ENCODE results near the gene SLFN11.

Gene SLFN11

DNA sequence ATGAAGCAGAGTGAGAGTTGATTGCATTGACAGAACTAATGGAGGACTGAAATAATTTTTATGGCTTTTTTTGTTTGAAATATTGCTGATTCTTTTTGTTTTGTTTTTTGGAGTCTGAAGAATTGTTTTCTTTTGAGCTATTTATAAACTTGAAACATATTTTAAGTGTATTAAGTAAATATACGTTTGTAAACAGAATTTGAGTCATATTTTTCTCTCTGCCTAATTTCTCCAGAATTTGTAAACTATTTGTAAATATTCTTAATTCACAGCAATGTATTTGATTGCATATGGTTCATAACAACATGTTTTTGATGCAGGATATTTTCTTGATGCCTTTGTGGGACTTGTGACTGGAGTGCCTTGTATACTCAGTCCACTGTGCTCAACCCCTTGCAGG lies 50.7 kb downstream of the SLFN11 start:
- TF ChIP-seq POLR2AphosphoS5 (IDR thresholded peaks at IDR 0.05; ENCODE audit: low read depth, low read length) = no peak
- TF ChIP-seq TAF1 (IDR thresholded peaks at IDR 0.05; ENCODE audit: borderline replicate concordance, insufficient read depth, low read length) = no peak
- TF ChIP-seq SIN3A (IDR thresholded peaks at IDR 0.05; ENCODE audit: borderline replicate concordance, insufficient read depth, low read length) = no peak
- TF ChIP-seq, protein P1, sequence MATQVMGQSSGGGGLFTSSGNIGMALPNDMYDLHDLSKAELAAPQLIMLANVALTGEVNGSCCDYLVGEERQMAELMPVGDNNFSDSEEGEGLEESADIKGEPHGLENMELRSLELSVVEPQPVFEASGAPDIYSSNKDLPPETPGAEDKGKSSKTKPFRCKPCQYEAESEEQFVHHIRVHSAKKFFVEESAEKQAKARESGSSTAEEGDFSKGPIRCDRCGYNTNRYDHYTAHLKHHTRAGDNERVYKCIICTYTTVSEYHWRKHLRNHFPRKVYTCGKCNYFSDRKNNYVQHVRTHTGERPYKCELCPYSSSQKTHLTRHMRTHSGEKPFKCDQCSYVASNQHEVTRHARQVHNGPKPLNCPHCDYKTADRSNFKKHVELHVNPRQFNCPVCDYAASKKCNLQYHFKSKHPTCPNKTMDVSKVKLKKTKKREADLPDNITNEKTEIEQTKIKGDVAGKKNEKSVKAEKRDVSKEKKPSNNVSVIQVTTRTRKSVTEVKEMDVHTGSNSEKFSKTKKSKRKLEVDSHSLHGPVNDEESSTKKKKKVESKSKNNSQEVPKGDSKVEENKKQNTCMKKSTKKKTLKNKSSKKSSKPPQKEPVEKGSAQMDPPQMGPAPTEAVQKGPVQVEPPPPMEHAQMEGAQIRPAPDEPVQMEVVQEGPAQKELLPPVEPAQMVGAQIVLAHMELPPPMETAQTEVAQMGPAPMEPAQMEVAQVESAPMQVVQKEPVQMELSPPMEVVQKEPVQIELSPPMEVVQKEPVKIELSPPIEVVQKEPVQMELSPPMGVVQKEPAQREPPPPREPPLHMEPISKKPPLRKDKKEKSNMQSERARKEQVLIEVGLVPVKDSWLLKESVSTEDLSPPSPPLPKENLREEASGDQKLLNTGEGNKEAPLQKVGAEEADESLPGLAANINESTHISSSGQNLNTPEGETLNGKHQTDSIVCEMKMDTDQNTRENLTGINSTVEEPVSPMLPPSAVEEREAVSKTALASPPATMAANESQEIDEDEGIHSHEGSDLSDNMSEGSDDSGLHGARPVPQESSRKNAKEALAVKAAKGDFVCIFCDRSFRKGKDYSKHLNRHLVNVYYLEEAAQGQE (IDR thresholded peaks at IDR 0.05; ENCODE audit: insufficient read depth in 1 of 2, low read depth in 2 of 2, low read length in 2 of 2) = no peak
- no peak for TF ChIP-seq FOXP2 (optimal IDR thresholded peaks at IDR 0.05; ENCODE audit: borderline replicate concordance, extremely low read depth, extremely low read length, insufficient read depth)

DNA sequence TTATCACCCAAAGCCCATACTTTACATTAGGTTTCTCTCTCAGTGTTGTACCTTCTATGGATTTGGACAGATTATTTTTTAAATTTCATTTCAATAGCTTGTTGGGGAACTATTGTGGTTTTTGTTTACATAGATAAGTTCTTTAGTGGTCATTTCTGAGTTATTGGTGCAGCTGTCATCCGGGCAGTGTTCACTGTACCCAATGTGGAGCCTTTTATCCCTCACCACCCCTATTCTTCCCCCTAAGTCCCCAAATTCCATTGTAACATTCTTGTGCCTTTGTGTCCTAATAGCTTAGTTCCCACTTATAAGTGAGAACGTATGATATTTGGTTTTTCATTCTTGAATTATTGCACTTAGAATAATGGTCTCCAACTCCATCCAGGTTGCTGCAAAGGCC lies 57.5 kb downstream of the SLFN11 start:
- no peak for TF ChIP-seq FOXP2 (optimal IDR thresholded peaks at IDR 0.05; ENCODE audit: borderline replicate concordance, extremely low read depth, extremely low read length, insufficient read depth)
- no peak for TF ChIP-seq SIN3A (IDR thresholded peaks at IDR 0.05; ENCODE audit: borderline replicate concordance, insufficient read depth, low read length)
- TF ChIP-seq TAF1 (IDR thresholded peaks at IDR 0.05; ENCODE audit: borderline replicate concordance, insufficient read depth, low read length) = no peak
- TF ChIP-seq, protein P1 (IDR thresholded peaks at IDR 0.05; ENCODE audit: insufficient read depth in 1 of 2, low read depth in 2 of 2, low read length in 2 of 2) = no peak
- TF ChIP-seq POLR2AphosphoS5 (IDR thresholded peaks at IDR 0.05; ENCODE audit: low read depth, low read length) = no peak

DNA sequence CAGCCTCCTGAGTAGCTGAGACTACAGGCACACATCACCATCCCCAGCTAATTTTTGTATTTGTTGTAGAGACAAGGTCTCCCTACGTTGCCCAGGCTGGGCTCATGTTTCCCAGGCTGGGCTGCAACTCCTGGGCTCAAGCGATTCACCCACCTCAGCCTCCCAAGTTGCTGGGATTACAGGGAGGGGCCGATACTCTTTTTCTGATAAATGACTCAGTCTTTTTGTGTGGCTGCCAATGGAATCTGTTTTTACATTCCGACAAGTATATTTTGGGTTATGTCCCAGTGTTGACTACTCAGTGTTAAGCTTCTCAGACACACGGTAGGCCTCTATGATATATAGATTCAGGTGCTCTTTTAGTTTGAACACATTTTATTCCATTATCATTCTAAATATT lies 58.1 kb downstream of the SLFN11 start:
- TF ChIP-seq SIN3A (IDR thresholded peaks at IDR 0.05; ENCODE audit: borderline replicate concordance, insufficient read depth, low read length) (no peak), FOXP2 (optimal IDR thresholded peaks at IDR 0.05; ENCODE audit: borderline replicate concordance, extremely low read depth, extremely low read length, insufficient read depth) (no peak), TAF1 (IDR thresholded peaks at IDR 0.05; ENCODE audit: borderline replicate concordance, insufficient read depth, low read length) (no peak), POLR2AphosphoS5 (IDR thresholded peaks at IDR 0.05; ENCODE audit: low read depth, low read length) (no peak)
- TF ChIP-seq, protein P1 (IDR thresholded peaks at IDR 0.05; ENCODE audit: insufficient read depth in 1 of 2, low read depth in 2 of 2, low read length in 2 of 2) = no peak

DNA sequence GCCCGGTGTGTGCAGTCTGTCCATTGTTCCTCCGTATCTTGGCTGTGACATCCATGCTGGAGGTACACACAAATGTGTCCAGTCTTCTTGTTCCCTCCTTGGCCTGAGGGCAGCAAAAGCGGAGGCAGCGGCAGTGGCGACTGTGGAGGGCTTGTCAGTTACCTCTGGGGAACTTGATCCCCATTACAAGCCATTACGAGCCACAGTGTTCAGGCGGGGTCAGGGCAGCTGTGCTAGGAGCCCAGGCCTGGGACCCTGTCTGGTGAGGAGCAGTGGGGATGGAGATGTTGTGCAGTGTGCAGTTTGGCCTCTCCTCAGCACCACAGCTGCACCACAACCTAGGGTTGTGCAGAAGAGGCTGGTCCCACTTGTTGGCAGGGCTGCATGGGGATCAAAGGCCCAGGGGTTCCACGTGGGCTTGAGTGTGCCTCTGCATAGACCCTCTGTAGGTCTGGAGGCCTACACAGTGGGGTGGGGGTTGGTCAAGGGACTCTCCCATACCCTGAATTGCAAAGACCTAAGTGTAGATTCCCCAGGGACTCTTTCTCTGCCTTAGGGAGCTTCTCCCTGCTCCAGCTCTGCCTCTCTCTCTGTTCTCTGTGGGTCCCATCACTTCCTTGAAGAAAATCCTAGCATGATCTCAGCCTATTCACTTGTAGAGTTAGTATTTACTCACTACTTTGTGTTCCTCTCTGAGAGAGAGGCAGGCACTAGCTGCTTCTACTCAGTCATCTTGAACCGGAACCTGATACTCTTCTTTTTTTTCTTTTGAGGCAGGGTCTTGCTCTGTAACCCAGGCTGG lies 58.8 kb downstream of the SLFN11 start:
- TF ChIP-seq TAF1 (IDR thresholded peaks at IDR 0.05; ENCODE audit: borderline replicate concordance, insufficient read depth, low read length) (no peak), FOXP2 (optimal IDR thresholded peaks at IDR 0.05; ENCODE audit: borderline replicate concordance, extremely low read depth, extremely low read length, insufficient read depth) (no peak), SIN3A (IDR thresholded peaks at IDR 0.05; ENCODE audit: borderline replicate concordance, insufficient read depth, low read length) (no peak), POLR2AphosphoS5 (IDR thresholded peaks at IDR 0.05; ENCODE audit: low read depth, low read length) (no peak)
- TF ChIP-seq, protein P1 (IDR thresholded peaks at IDR 0.05; ENCODE audit: insufficient read depth in 1 of 2, low read depth in 2 of 2, low read length in 2 of 2) = no peak

Data from PFSK-1 (cell line).